ENCODE results near the gene IQCE. TPM values are rescaled to one million over a fixed set of nuclear protein-coding genes. Genes with fewer than 3 reads are reported as not detected.
A peak's percentile ranks its signal among the peaks of the same experiment; 100 is the strongest.

Gene IQCE
- total RNA-seq, 6 donors from 2014 or later, result 18.0 to 51.3 (median 23.9) TPM

DNA sequence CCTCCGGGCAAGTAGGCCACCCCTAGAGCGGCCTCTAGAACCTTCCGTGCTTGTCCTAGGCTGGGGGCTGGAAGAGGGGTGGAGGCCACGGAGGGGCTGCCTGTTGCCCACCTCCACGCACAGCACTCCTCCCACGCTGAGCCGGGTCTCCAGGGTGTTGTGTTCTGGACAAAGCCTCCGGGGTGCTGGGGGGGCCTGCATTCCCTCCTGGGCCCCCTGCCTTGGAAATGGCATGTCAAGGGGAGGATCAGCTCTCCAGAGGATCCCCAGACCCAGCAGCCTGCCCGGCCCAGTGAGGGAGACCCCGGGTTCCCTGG, 64.9 kb downstream of the IQCE start:
- TF ChIP-seq, protein P1, sequence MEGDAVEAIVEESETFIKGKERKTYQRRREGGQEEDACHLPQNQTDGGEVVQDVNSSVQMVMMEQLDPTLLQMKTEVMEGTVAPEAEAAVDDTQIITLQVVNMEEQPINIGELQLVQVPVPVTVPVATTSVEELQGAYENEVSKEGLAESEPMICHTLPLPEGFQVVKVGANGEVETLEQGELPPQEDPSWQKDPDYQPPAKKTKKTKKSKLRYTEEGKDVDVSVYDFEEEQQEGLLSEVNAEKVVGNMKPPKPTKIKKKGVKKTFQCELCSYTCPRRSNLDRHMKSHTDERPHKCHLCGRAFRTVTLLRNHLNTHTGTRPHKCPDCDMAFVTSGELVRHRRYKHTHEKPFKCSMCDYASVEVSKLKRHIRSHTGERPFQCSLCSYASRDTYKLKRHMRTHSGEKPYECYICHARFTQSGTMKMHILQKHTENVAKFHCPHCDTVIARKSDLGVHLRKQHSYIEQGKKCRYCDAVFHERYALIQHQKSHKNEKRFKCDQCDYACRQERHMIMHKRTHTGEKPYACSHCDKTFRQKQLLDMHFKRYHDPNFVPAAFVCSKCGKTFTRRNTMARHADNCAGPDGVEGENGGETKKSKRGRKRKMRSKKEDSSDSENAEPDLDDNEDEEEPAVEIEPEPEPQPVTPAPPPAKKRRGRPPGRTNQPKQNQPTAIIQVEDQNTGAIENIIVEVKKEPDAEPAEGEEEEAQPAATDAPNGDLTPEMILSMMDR (IDR thresholded peaks at IDR 0.05), result no peak
- TF ChIP-seq EP300 (IDR thresholded peaks at IDR 0.05) (no peak), POLR2A (IDR thresholded peaks at IDR 0.05) (no peak), POLR2AphosphoS5 (IDR thresholded peaks at IDR 0.05) (no peak)
- peaks cover 26 to 42% (median 37%) of the 10 kb centered on the region in 4 donors for H3K4me1 ChIP-seq
- peak in 1 of 2 donors; percentile 49 for ATAC-seq (ENCODE audit: low FRiP score in 2 of 2)

DNA sequence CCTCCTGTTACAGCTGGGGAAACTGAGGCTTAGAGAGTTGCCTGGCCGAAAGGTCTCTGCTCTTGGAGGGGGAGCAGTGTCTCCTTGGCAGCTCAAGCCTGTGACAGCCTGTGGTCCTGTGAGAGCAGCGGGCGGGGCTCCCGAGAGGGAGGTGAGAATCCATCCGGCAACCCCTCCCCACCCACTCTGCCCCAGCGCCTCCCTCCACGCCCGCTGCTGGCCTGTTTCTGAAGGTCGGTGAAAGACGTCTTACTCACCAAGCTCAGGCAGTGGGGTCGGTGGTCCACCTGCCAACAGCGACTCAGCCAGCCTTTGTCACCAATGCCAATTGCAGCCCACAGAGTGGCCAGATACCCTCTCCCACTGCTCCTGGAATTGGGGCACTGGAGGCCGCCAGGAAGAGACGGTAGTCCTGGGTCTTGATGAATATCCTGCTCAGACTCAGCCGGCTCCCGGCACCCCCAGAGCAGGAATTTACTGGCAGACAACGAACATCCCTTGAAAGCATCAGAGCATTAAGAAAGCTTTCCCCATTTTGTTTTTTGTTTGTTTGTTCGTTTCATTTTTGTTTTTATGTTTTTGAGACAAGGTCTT, 65.6 kb downstream of the IQCE start:
- no peaks in the 10 kb centered on the region for H3K36me3 ChIP-seq
- H3K27me3 ChIP-seq, result no peaks in the 10 kb centered on the region
- H3K9me3 ChIP-seq, result no peaks in the 10 kb centered on the region
- peaks cover 26 to 42% (median 37%) of the 10 kb centered on the region in 4 donors for H3K4me1 ChIP-seq
- DNase-seq, result no peak
- WGBS, 2 donors, result 72 to 78% methylated on average over 6 to 18 of the region's 18 CpGs
- no peak overlapping the region for H3K4me3 ChIP-seq
- no peak overlapping the region for H3K27ac ChIP-seq
- no peak for ATAC-seq (ENCODE audit: low FRiP score in 2 of 2)
- TF ChIP-seq POLR2A (IDR thresholded peaks at IDR 0.05) (no peak), EP300 (IDR thresholded peaks at IDR 0.05) (no peak), POLR2AphosphoS5 (IDR thresholded peaks at IDR 0.05) (no peak)
- TF ChIP-seq, protein P1 (IDR thresholded peaks at IDR 0.05), result no peak

More for the DNA sequence above, 64.9 kb downstream of the IQCE start:
- no peaks in the 10 kb centered on the region for H3K27me3 ChIP-seq
- H3K4me3 ChIP-seq, result no peak overlapping the region
- no peak overlapping the region for H3K27ac ChIP-seq
- 84 to 86% methylated on average over 3 to 10 of the region's 10 CpGs for WGBS, 2 donors
- no peak for DNase-seq
- H3K9me3 ChIP-seq, result no peaks in the 10 kb centered on the region
- no peaks in the 10 kb centered on the region for H3K36me3 ChIP-seq

DNA sequence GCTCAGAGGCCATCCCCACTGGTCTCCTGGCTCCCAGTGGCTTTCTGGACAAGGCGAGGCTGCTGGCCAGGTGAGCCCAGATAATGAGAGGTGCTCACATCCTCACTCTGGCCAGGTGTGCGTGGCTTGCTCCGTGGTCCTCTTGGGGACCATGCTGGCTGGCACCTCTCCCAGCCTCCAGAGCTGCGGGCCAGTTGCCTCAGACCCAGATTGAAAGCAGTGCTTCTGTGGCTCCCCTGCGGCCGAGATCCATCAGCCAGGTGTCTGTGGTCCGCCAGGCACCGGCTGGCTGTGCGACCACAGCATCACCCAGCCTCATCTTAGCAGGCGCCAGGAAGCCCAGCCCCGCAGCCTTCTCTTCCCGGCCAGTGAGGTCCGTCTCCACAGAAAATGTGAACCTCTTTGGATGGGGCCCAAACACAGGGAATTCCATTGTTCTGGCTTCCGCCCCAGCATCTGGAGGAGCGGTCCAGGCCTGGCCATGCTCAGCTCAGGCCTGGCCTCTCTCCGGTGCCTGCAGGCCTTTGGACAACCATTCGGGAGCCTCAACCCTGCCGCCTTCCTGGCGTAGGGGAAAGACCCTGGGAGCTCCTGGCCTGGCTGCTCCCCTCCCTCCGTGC, 67.8 kb downstream of the IQCE start:
- 64 to 76% methylated on average over 9 to 17 of the region's 20 CpGs for WGBS, 2 donors
- no peak overlapping the region for H3K4me3 ChIP-seq
- H3K4me1 ChIP-seq, result peaks cover 22 to 48% (median 37%) of the 10 kb centered on the region in 4 donors
- no peaks in the 10 kb centered on the region for H3K36me3 ChIP-seq
- H3K9me3 ChIP-seq, result no peaks in the 10 kb centered on the region
- peak in 1 of 2 donors; percentile 9 for ATAC-seq (ENCODE audit: low FRiP score in 2 of 2)
- no peaks in the 10 kb centered on the region for H3K27me3 ChIP-seq
- H3K27ac ChIP-seq, result peak overlapping the region in 3 of 4 donors; percentile 52 to 79 (median 54)
- TF ChIP-seq POLR2A (IDR thresholded peaks at IDR 0.05) (no peak), EP300 (IDR thresholded peaks at IDR 0.05) (no peak), POLR2AphosphoS5 (IDR thresholded peaks at IDR 0.05) (no peak)
- TF ChIP-seq, protein P1 (IDR thresholded peaks at IDR 0.05), result no peak
- DNase-seq, result peak in 1 of 2 donors; percentile 64

DNA sequence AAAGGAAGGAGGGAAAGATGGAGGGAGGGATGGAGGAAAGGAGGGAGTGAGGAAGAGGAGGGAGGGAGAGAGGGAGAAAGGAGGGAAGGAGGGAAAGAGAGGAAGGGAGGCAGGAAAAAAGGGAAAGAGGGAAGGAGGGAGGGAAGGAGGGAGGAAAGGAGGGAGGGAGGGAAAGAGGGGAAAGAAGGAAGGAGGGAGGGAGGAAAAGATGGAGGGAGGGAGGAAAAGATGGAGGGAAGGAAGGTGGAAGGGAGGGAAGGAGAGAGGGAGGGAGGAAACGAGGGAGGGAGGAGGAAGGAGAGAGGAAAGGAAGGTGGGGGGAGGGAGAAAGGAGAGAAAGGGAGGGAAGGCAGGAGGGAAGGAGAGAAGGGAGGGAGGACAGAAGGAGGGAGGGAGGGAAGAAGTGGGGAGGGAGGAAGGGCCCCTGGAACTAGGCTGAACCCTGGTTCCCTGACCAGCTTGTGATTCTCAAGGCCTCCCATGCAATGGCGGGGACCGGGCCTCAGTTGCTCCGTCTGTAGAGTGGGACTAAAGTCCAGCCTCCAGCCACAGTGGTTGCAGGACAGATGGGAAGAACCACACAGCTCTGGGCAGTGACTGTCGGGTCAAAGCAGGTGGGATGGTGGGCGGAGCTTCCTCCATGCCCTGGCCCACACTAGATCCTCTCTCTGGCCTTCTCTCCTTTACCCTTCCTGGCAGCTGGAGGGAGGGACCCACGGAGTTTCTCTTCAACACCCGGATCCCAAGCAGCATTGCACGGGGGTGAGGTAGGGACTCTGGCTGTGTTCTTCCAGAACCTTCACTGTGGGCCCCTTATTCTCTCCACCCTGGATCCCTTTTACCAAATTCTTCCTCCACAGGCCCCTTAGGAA, 68.7 kb downstream of the IQCE start:
- no peak for ATAC-seq (ENCODE audit: low FRiP score in 2 of 2)
- Histone ChIP-seq H3K27ac (peak overlapping the region in 3 of 4 donors; percentile 52 to 79 (median 54)), H3K9me3 (no peaks in the 10 kb centered on the region), H3K4me1 (peaks cover 13 to 42% (median 33%) of the 10 kb centered on the region in 4 donors), H3K36me3 (no peaks in the 10 kb centered on the region), H3K27me3 (no peaks in the 10 kb centered on the region), H3K4me3 (no peak overlapping the region)
- 80 to 88% methylated on average over 9 of the region's 9 CpGs for WGBS, 2 donors
- TF ChIP-seq POLR2AphosphoS5 (IDR thresholded peaks at IDR 0.05) (no peak), POLR2A (IDR thresholded peaks at IDR 0.05) (no peak), EP300 (IDR thresholded peaks at IDR 0.05) (no peak)
- TF ChIP-seq, protein P1 (IDR thresholded peaks at IDR 0.05), result no peak
- DNase-seq, result peak in 1 of 2 donors; percentile 2

Data from upper lobe of left lung (tissue), 6 donors.